ENCODE results near the gene HEBP1. TPM values are rescaled to one million over a fixed set of nuclear protein-coding genes. Genes with fewer than 3 reads are reported as not detected.

The HEBP1 gene
- total RNA-seq, 1 donor from 2014 or later, result 72.7 TPM

- Histone ChIP-seq H3K4me3 (no peak overlapping the region), H3K36me3 (no peaks in the 10 kb centered on the region), H3K27ac (no peak overlapping the region), H3K9me3 (no peaks in the 10 kb centered on the region), H3K4me1 (no peaks in the 10 kb centered on the region), H3K27me3 (ENCODE audit: low read depth) (no peaks in the 10 kb centered on the region)
- TF ChIP-seq CTCF (IDR thresholded peaks at IDR 0.05), result no peak
- DNase-seq (no peak), ATAC-seq (no peak)
- intact Hi-C loops (cut with DNase I), result no loop called here
Measured at GRCh38 chr12:12960639-12961209, 39.3 kb downstream of the HEBP1 start.

DNA sequence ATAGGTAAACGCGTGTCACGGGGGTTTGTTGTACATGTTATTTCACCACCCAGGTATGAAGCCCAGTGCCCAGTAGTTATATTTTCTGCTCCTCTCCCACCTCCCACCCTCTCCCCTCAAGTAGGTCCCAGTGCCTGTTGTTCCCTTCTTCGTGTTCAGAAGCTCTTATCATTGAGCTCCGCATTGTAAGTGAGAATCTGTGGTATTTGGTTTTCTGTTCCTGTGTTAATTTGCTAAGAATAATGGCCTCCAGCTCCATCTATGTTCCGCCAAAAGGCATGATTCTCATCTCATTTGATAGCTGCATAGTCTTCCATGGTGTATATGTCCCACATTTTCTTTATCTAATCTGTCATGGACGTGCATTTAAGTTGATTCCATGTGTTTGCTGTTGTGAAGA is 41.2 kb downstream of the HEBP1 start:
- no peaks in the 10 kb centered on the region for H3K4me1 ChIP-seq
- DNase-seq (no peak), ATAC-seq (no peak)
- H3K4me3 ChIP-seq, result no peak overlapping the region
- no peak for TF ChIP-seq CTCF (IDR thresholded peaks at IDR 0.05)
- H3K27ac ChIP-seq, result no peak overlapping the region
- H3K9me3 ChIP-seq, result no peaks in the 10 kb centered on the region
- no peaks in the 10 kb centered on the region for H3K36me3 ChIP-seq
- intact Hi-C loops (cut with DNase I), result no loop called here
- H3K27me3 ChIP-seq (ENCODE audit: low read depth), result no peaks in the 10 kb centered on the region

- TF ChIP-seq CTCF (IDR thresholded peaks at IDR 0.05), result no peak
- intact Hi-C loops (cut with DNase I), result no loop called here
- Histone ChIP-seq H3K4me1 (no peaks in the 10 kb centered on the region), H3K27ac (no peak overlapping the region), H3K9me3 (no peaks in the 10 kb centered on the region), H3K4me3 (no peak overlapping the region), H3K27me3 (ENCODE audit: low read depth) (no peaks in the 10 kb centered on the region), H3K36me3 (no peaks in the 10 kb centered on the region)
- peak; percentile 13 to 25 for ATAC-seq
- DNase-seq, result no peak
Measured at GRCh38 chr12:12954878-12955625, 45.0 kb downstream of the HEBP1 start.

DNA sequence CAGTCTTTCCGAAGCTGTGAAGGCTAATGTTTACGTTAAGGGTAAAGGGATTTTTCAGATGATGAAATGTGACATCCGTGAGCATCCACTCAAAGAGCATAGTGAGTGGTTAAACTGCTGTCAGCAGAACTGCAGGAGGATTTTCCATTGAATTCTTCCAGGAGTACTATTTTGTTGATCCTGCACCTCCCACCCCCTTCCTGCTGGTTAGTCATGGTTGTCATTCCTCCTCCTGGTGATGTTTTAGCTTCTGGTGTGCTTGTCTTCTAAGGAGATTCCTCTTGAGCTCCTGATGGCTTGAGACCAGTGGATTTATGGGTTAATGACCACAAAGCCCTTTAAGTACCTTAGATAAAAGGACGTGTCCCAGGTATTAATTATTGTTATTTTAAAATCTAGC is 45.7 kb downstream of the HEBP1 start:
- H3K9me3 ChIP-seq, result no peaks in the 10 kb centered on the region
- no peaks in the 10 kb centered on the region for H3K27me3 ChIP-seq (ENCODE audit: low read depth)
- no peak overlapping the region for H3K4me3 ChIP-seq
- ATAC-seq, result no peak
- no peaks in the 10 kb centered on the region for H3K36me3 ChIP-seq
- H3K27ac ChIP-seq, result no peak overlapping the region
- intact Hi-C loops (cut with DNase I), result no loop called here
- no peaks in the 10 kb centered on the region for H3K4me1 ChIP-seq
- TF ChIP-seq CTCF (IDR thresholded peaks at IDR 0.05), result no peak
- DNase-seq, result no peak

DNA sequence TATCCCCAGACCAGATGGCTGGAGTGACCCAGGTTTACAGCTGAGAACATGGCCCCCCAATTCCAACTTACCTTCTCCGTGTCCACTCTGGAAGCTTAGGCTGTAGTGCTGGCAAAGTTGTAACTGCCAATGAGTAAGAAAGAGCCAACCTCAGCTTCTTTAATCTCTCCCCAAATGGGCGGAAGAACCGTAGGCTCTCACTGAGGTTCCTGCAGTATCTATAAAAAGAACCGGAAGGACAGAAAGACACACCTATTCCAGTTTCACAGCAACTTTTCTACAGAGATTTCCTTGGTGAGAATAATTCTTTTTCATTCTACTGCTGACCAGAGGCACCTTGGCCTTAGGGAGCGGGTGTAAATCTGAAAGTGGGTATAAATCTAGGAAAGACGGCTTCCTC is 48.0 kb downstream of the HEBP1 start, which contains the start of gene GPRC5D:
Gene GPRC5D (minus strand): TSS at position 135 of the 400 bp plus-strand sequence. CDS start 1,786 bp downstream, outside the sequence.
- no peaks in the 10 kb centered on the region for H3K36me3 ChIP-seq
- peak in 1 of 2 donors; percentile 9 for ATAC-seq
- no peak within 1 kb of the TSS for H3K4me3 ChIP-seq
- no peaks in the 10 kb centered on the region for H3K4me1 ChIP-seq
- no peak within 1 kb of the TSS for H3K27ac ChIP-seq
- intact Hi-C loops (cut with DNase I), result no loop called here
- DNase-seq, result no peak
- H3K27me3 ChIP-seq (ENCODE audit: low read depth), result no peaks in the 10 kb centered on the region
- no peak for TF ChIP-seq CTCF (IDR thresholded peaks at IDR 0.05)
- H3K9me3 ChIP-seq, result no peaks in the 10 kb centered on the region

All from lower lobe of right lung (tissue), 2 donors.